WI38 (cell line): ENCODE measurements around the gene PYDC2.

ENCODE experiments used
- H3K4me3 ChIP-seq: 2 replicates; pipeline ENCODE4 v1.5.1; 2011; ENCODE audit warnings: low read depth, mild to moderate bottlenecking, control low read depth, low read length
- CTCF ChIP-seq: IDR thresholded peaks from 2 replicates; pipeline ENCODE4 v1.5.1; 2012; ENCODE audit warnings: low read depth, mild to moderate bottlenecking, control low read depth, low read length

Gene PYDC2

DNA sequence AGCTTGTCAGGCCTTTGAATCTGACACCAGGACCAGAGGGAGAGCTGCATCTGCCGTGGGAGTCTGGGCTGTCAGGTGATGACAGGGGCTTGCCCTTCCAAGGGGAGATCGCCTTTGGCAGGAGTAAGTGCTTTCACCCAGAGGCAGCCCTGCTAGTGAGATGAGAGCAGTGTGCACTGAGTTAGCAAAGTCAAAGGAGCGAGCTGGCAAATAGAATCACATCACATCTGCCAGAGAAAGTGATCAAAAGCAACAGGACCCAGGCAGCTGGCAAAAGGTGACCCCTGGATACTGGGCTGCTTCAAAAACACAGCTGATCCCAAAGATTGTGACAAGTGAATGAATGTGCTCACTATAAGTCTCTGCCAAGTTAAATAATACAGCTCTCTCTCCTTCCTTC lies 36.1 kb upstream of the PYDC2 start:
- no peak for TF ChIP-seq CTCF
- H3K4me3 ChIP-seq: no peak overlapping the region

DNA sequence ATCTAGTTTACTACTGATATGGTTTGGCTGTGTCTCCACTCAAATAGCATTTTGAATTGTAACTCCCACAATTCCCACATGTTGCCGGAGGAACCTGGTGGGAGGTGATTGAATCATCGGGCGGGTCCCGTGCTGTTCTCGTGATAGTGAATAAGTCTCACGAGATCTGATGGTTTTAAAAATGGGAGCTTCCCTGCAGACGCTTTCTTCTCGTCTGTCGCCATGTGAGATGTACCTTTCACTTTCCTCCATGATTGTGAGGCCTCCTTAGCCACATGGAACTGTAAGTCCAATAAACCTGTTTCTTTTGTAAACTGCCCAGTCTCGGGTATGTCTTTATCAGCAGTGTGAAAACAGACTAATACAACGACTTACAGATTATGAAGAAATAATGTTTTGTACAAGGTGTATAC lies 35.6 kb upstream of the PYDC2 start:
- H3K4me3 ChIP-seq: no peak overlapping the region
- TF ChIP-seq CTCF: no peak

DNA sequence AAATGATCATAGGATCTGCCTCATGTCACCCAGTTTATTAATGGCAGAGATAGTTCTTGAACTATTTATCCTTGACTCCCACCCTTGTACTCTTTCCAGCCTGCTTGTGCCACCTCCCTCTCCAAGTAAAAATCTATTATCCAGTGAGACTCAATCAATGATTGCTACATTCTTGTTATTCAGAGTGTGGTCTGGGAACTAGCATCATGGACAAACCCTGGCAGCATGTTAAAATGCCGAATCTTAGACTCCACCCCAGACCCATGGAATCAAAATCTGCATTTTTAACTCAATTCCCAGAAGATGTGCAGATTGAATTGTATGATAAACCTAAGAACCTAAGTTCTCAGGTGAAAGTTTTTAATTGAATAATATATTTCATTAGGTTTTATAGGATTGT lies 34.7 kb upstream of the PYDC2 start:
- TF ChIP-seq CTCF: no peak
- H3K4me3 ChIP-seq: no peak overlapping the region

DNA sequence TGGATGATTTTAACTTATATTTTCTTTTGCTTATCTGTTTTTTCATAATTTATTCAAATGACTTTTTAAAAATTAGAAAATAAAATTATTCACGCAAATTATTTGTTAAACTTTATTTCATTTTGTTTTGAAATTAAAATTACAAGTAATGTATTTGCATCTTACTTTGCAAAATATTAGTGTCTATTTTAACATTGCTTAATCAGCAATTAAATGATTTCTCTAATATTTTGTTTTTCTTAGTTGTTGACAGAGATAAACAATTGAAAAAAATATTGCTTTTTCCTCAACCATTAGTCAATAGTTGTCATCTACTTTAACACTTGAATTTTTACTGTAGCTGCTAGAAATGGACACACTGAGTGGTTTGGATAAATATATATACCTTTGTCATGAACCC lies 32.8 kb upstream of the PYDC2 start:
- TF ChIP-seq CTCF: no peak
- H3K4me3 ChIP-seq: no peak overlapping the region

DNA sequence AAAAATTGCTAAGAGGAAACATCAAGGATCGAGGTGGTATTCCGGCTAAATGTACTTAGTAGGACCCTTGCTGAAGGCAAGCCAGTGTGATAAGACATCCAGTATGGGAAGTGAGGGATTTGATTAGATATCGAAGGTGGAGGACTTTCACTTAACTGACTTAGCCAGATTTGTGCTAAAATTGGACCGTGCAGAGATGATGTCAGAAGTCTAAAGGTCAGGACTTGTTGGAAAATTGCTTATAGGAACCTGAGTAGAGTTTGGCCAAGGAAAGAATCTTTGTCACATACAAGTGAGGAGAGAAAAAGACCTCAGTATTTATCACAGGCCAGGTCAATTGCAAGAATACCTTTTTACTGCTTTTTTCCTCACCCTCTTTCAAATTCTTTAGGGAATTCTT lies 30.9 kb upstream of the PYDC2 start:
- no peak for TF ChIP-seq CTCF
- H3K4me3 ChIP-seq: no peak overlapping the region

DNA sequence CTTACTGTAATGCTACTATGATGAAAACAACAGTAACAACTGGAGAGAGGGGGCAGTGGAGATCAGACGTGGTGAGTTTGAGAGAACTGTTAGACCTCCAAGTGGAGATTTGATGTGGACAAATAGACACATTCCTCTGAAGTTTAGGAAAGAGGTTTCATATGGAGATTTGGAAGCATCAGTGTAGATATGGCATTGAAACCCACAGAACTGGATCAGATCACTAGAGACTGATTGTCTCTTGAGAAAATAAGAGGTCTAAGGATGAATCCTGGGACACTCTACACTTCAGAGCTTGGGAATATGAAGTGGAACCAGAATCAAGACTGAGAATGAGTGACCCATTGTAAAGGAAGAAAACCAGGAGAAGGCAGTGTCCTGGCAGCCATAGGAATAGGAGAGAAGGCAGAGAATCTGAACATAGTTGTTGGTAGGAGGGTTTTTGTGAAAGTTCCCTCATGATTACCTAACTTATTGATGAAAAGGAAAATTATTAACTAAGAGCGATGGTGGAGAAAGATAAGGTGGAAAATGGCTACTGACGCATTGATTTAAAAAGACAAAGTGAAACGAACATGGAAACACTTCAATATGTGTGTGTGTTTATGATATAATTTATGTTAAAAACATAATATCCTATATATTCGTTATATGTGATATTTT lies 29.7 kb upstream of the PYDC2 start:
- no peak overlapping the region for H3K4me3 ChIP-seq
- TF ChIP-seq CTCF: no peak

- TF ChIP-seq CTCF: no peak
- H3K4me3 ChIP-seq: no peak overlapping the region
Measured at GRCh38 chr3:191432162-191432561, 28.8 kb upstream of the PYDC2 start.
